Thyroid gland (tissue), 4 donors: ENCODE measurements around the gene SGSH. TPM values are rescaled to one million over a fixed set of nuclear protein-coding genes. Genes with fewer than 3 reads are reported as not detected.
A peak's percentile ranks its signal among the peaks of the same experiment; 100 is the strongest.

Experiments used
- DNase-seq, 2 donors: peaks; one replicate each; pipeline ENCODE4 v3.0.0-alpha.2; 2019
- H3K27ac ChIP-seq, 3 donors: fragments of 200-600 bp; sonication (generic); 1 replicate in 2 of 3; 2 replicates in 1 of 3; pipeline ENCODE4 v1.5.1; 2016 to 2019; ENCODE audit warnings: mild to moderate bottlenecking in 1 of 3, moderate library complexity in 1 of 3
- H3K27me3 ChIP-seq: fragments of 200-600 bp; sonication (generic); one replicate; pipeline ENCODE4 v1.5.1; 2019
- H3K36me3 ChIP-seq, 2 donors: fragments of 200-600 bp; sonication (generic); one replicate each; pipeline ENCODE4 v1.5.1; 2016 to 2019
- H3K4me1 ChIP-seq, 2 donors: fragments of 200-600 bp; sonication (generic); one replicate each; pipeline ENCODE4 v1.5.1; 2017 to 2019
- H3K4me3 ChIP-seq, 3 donors: fragments of 200-600 bp; sonication (generic); replicated peaks in 1 of 3; 1 replicate in 2 of 3; 2 replicates in 1 of 3; pipeline ENCODE4 v1.5.1; 2016; ENCODE audit warnings: mild to moderate bottlenecking in 1 of 3
- H3K9me3 ChIP-seq: fragments of 200-600 bp; sonication (generic); one replicate; pipeline ENCODE4 v1.5.1; 2017
- CTCF ChIP-seq, 6 experiments: fragments of 200-600 bp in 3 of 6; fragments of 450-650 bp in 3 of 6; sonication (generic) in 3 of 6; IDR thresholded peaks; one replicate each; pipeline ENCODE4 v1.5.1; 2016 to 2019; ENCODE audit warnings: antibody characterized with exemption in 6 of 6, mild to moderate bottlenecking in 2 of 6, inconsistent platforms in 1 of 6, moderate library complexity in 1 of 6
- POLR2A ChIP-seq, 2 donors: fragments of 450-650 bp; IDR thresholded peaks; one replicate each; pipeline ENCODE4 v1.6.1; 2017; ENCODE audit warnings: antibody characterized with exemption in 2 of 2, mild to moderate bottlenecking in 2 of 2, moderate library complexity in 1 of 2
- WGBS, 2 donors: methylation state at CpG; one replicate each; pipeline ENCODE4 v1.1.5; 2017; 5-methylcytosine and 5-hydroxymethylcytosine counted together
- intact Hi-C: fragments of 100-400 bp; cut with DNase I; formaldehyde crosslinking; loops from one replicate; pipeline ENCODE4 v1.15.1; 2023
- total RNA-seq, 4 donors: library from RNA; depleted of rRNA; stranded (reverse); fragments of >200 nt; gene quantifications; one replicate each; pipeline ENCODE4 v1.2.3, GENCODE V29; 2016

Gene SGSH
- total RNA-seq, 4 donors from 2014 or later = 31.8 to 48.5 (median 38.2) TPM

GRCh38 chr17:80221351-80222105 is 1.4 kb upstream of the SGSH start:
- peak overlapping the region in 1 of 3 donors; percentile 95 for H3K27ac ChIP-seq
- DNase-seq = peak in 1 of 2 donors; percentile 10
- intact Hi-C loops = loop anchor here (5.0 kb wide), 1 partner anchor 41 kb away; the partner anchor contains the start of gene RNF213
- TF ChIP-seq POLR2A (IDR thresholded peaks at IDR 0.05) (no peak), CTCF (IDR thresholded peaks at IDR 0.05) (no peak)
- H3K4me3 ChIP-seq = peak overlapping the region; percentile 93 to 100 (median 93)
- peaks cover 18 to 21% of the 10 kb centered on the region in 2 donors for H3K4me1 ChIP-seq
- H3K27me3 ChIP-seq = no peaks in the 10 kb centered on the region
- peaks cover 0 to 5% of the 10 kb centered on the region in 2 donors for H3K36me3 ChIP-seq
- 72 to 73% methylated on average over 13 of the region's 29 CpGs for WGBS, 2 donors
- no peaks in the 10 kb centered on the region for H3K9me3 ChIP-seq

- intact Hi-C loops = loop anchor here (5.0 kb wide), 1 partner anchor 42 kb away; the partner anchor contains the start of gene RNF213
- WGBS, 2 donors = 7 to 15% methylated on average over 9 of the region's 41 CpGs
- peaks cover 18 to 21% of the 10 kb centered on the region in 2 donors for H3K4me1 ChIP-seq
These were observed 643 bp upstream of the SGSH start for GRCh38 chr17:80220736-80221215.

GRCh38 chr17:80219763-80220053 is 425 bp downstream of the SGSH start:
- intact Hi-C loops = loop anchor here (5.0 kb wide), 2 partner anchors 43 to 72 kb away; partner anchors contain the start of genes EIF4A3 and RNF213
- 0 to 4% methylated on average over 4 of the region's 5 CpGs for WGBS, 2 donors
- Histone ChIP-seq H3K27me3 (no peaks in the 10 kb centered on the region), H3K27ac (peak overlapping the region; percentile 82 to 95 (median 89)), H3K4me1 (peaks cover 18 to 21% of the 10 kb centered on the region in 2 donors), H3K9me3 (no peaks in the 10 kb centered on the region), H3K36me3 (peaks cover 5 to 7% of the 10 kb centered on the region in 2 donors), H3K4me3 (peak overlapping the region; percentile 93 to 100 (median 93))
- TF ChIP-seq POLR2A (IDR thresholded peaks at IDR 0.05) (no peak), CTCF (IDR thresholded peaks at IDR 0.05) (no peak)
- no peak for DNase-seq

More at GRCh38 chr17:80220736-80221215, 643 bp upstream of the SGSH start:
- Histone ChIP-seq H3K9me3 (no peaks in the 10 kb centered on the region), H3K36me3 (peaks cover 0 to 5% of the 10 kb centered on the region in 2 donors), H3K4me3 (peak overlapping the region; percentile 93 to 100 (median 93)), H3K27me3 (no peaks in the 10 kb centered on the region), H3K27ac (peak overlapping the region; percentile 82 to 95 (median 89))
- DNase-seq = peak; percentile 54 to 66
- TF ChIP-seq POLR2A (IDR thresholded peaks at IDR 0.05) (peak in 1 of 2 donors; percentile 6), CTCF (IDR thresholded peaks at IDR 0.05) (no peak)

- Histone ChIP-seq H3K36me3 (peaks cover 5 to 7% of the 10 kb centered on the region in 2 donors), H3K9me3 (no peaks in the 10 kb centered on the region), H3K4me3 (peak overlapping the region; percentile 93 to 100 (median 93)), H3K27me3 (no peaks in the 10 kb centered on the region), H3K4me1 (peaks cover 18 to 21% of the 10 kb centered on the region in 2 donors), H3K27ac (peak overlapping the region; percentile 82 to 95 (median 89))
- intact Hi-C loops = loop anchor here (5.0 kb wide), 1 partner anchor 72 kb away; the partner anchor contains the start of gene EIF4A3
- no peak for TF ChIP-seq CTCF (IDR thresholded peaks at IDR 0.05)
- no peak for TF ChIP-seq POLR2A (IDR thresholded peaks at IDR 0.05)
- DNase-seq = peak; percentile 64 to 69
- WGBS, 2 donors = 34% methylated on average over 11 to 15 of the region's 15 CpGs
These were observed 945 bp downstream of the SGSH start for GRCh38 chr17:80219013-80219762.
